CD4-positive, alpha-beta T cell treated with Interleukin-10 for 1 hour (primary cell): Measurements from ENCODE around the gene EXOC6B.

Experiments
- DNase-seq: peaks from one replicate; pipeline ENCODE4 v3.0.0-alpha.2; 2020

Gene EXOC6B

GRCh38 chr2:72261076-72261475 is 564.8 kb downstream of the EXOC6B start:
- no peak for DNase-seq

- DNase-seq = no peak
These were observed 570.3 kb downstream of the EXOC6B start for GRCh38 chr2:72255540-72255939.

- DNase-seq = no peak
These were observed 570.9 kb downstream of the EXOC6B start for GRCh38 chr2:72254831-72255451.

GRCh38 chr2:72238311-72238710 is 587.5 kb downstream of the EXOC6B start:
- DNase-seq = no peak

GRCh38 chr2:72237549-72237948 is 588.3 kb downstream of the EXOC6B start:
- no peak for DNase-seq

GRCh38 chr2:72236445-72237067 is 589.3 kb downstream of the EXOC6B start:
- no peak for DNase-seq

- no peak for DNase-seq
These were observed 590.1 kb downstream of the EXOC6B start for GRCh38 chr2:72235497-72236415.

- DNase-seq = no peak
These were observed 592.6 kb downstream of the EXOC6B start for GRCh38 chr2:72233211-72233610.

GRCh38 chr2:72222829-72223564 is 602.8 kb downstream of the EXOC6B start:
- DNase-seq = no peak

- no peak for DNase-seq
These were observed 605.7 kb downstream of the EXOC6B start for GRCh38 chr2:72220170-72220569.

GRCh38 chr2:72214429-72215143 is 611.2 kb downstream of the EXOC6B start:
- no peak for DNase-seq

GRCh38 chr2:72212486-72212855 is 613.4 kb downstream of the EXOC6B start:
- DNase-seq = no peak

- no peak for DNase-seq
These were observed 613.9 kb downstream of the EXOC6B start for GRCh38 chr2:72211777-72212485.

GRCh38 chr2:72211350-72211749 is 614.5 kb downstream of the EXOC6B start:
- no peak for DNase-seq

- DNase-seq = no peak
These were observed 615.4 kb downstream of the EXOC6B start for GRCh38 chr2:72210470-72210869.

GRCh38 chr2:72208225-72208624 is 617.6 kb downstream of the EXOC6B start:
- no peak for DNase-seq

- DNase-seq = no peak
These were observed 618.5 kb downstream of the EXOC6B start for GRCh38 chr2:72207334-72207733.

- DNase-seq = no peak
These were observed 620.3 kb downstream of the EXOC6B start for GRCh38 chr2:72205504-72205881.

- no peak for DNase-seq
These were observed 620.9 kb downstream of the EXOC6B start for GRCh38 chr2:72204786-72205503.

GRCh38 chr2:72204156-72204785 is 621.6 kb downstream of the EXOC6B start:
- DNase-seq = no peak
